H9 (cell line): ENCODE measurements around the gene TRIM69. TPM values are rescaled to one million over a fixed set of nuclear protein-coding genes. Genes with fewer than 3 reads are reported as not detected.

Experiments used
- DNase-seq: peaks from one replicate; pipeline ENCODE4 v3.0.0-alpha.2; 2017
- H2AFZ ChIP-seq: one replicate; pipeline ENCODE4 v1.6.1; 2013; ENCODE audit warnings: mild to moderate bottlenecking, low read length, control low read depth, moderate library complexity
- H2AK5ac ChIP-seq: 2 replicates; pipeline ENCODE4 v1.6.1; 2013; ENCODE audit warnings: low read length, control low read depth, mixed read lengths; ENCODE audit not compliant: insufficient read length
- H2BK120ac ChIP-seq: one replicate; pipeline ENCODE4 v1.6.1; 2013; ENCODE audit warnings: low read depth, mild to moderate bottlenecking, low read length, control low read depth, inconsistent platforms; ENCODE audit not compliant: poor library complexity, severe bottlenecking
- H2BK12ac ChIP-seq: 2 replicates; pipeline ENCODE4 v1.6.1; 2013; ENCODE audit warnings: low read length, control low read depth, mixed read lengths, low read depth; ENCODE audit not compliant: insufficient read length
- H2BK15ac ChIP-seq: 2 replicates; pipeline ENCODE4 v1.6.1; 2013; ENCODE audit warnings: low read depth, low read length, control low read depth
- H2BK20ac ChIP-seq: one replicate; pipeline ENCODE4 v1.6.1; 2013; ENCODE audit warnings: low read depth, mild to moderate bottlenecking, low read length, control low read depth, inconsistent platforms; ENCODE audit not compliant: poor library complexity, severe bottlenecking
- H2BK5ac ChIP-seq: 2 replicates; pipeline ENCODE4 v1.6.1; 2013; ENCODE audit warnings: low read length, control low read depth, mixed read lengths; ENCODE audit not compliant: insufficient read length
- H3K14ac ChIP-seq: 2 replicates; pipeline ENCODE4 v1.6.1; 2013; ENCODE audit warnings: low read length, control low read depth; ENCODE audit not compliant: insufficient read depth
- H3K18ac ChIP-seq: 2 replicates; pipeline ENCODE4 v1.6.1; 2013; ENCODE audit warnings: low read depth, mild to moderate bottlenecking, mixed read lengths, low read length, control low read depth; ENCODE audit not compliant: insufficient read length
- H3K23ac ChIP-seq: 2 replicates; pipeline ENCODE4 v1.6.1; 2013; ENCODE audit warnings: low read length, control low read depth, mixed read lengths, low read depth; ENCODE audit not compliant: insufficient read length
- H3K23me2 ChIP-seq: 2 replicates; pipeline ENCODE4 v1.6.1; 2013; ENCODE audit warnings: low read depth, mild to moderate bottlenecking, mixed read lengths, low read length, control low read depth; ENCODE audit not compliant: insufficient read length, poor library complexity, severe bottlenecking
- H3K27ac ChIP-seq: 2 replicates; pipeline ENCODE4 v1.5.1; 2013; ENCODE audit warnings: low read length, control low read depth, mixed read lengths, low read depth; ENCODE audit not compliant: insufficient read length
- H3K27me3 ChIP-seq: 2 replicates; pipeline ENCODE4 v1.6.1; 2013; ENCODE audit warnings: low read length, control low read depth, inconsistent platforms; ENCODE audit not compliant: insufficient read depth
- H3K4ac ChIP-seq: 2 replicates; pipeline ENCODE4 v1.6.1; 2013; ENCODE audit warnings: low read depth, mild to moderate bottlenecking, control low read depth, inconsistent platforms, low read length, moderate library complexity
- H3K4me1 ChIP-seq: 2 replicates; pipeline ENCODE4 v1.6.1; 2013; ENCODE audit warnings: low read length, control low read depth, inconsistent platforms; ENCODE audit not compliant: insufficient read depth
- H3K4me2 ChIP-seq: 2 replicates; pipeline ENCODE4 v1.6.1; 2013; ENCODE audit warnings: low read length, control low read depth, mixed read lengths; ENCODE audit not compliant: insufficient read length, insufficient read depth
- H3K56ac ChIP-seq: 2 replicates; pipeline ENCODE4 v1.6.1; 2013; ENCODE audit warnings: low read depth, mild to moderate bottlenecking, mixed read lengths, low read length, control low read depth; ENCODE audit not compliant: insufficient read length
- H3K79me1 ChIP-seq: 2 replicates; pipeline ENCODE4 v1.6.1; 2013; ENCODE audit warnings: low read depth, mild to moderate bottlenecking, moderate library complexity, low read length, control low read depth, inconsistent platforms; ENCODE audit not compliant: insufficient read depth, poor library complexity, severe bottlenecking
- H3K79me2 ChIP-seq: 2 replicates; pipeline ENCODE4 v1.6.1; 2013; ENCODE audit warnings: low read length, control low read depth, inconsistent platforms; ENCODE audit not compliant: insufficient read depth
- H3K9ac ChIP-seq: 2 replicates; pipeline ENCODE4 v1.6.1; 2013; ENCODE audit warnings: low read length, control low read depth, mixed read lengths; ENCODE audit not compliant: insufficient read length; ENCODE audit errors: extremely low read depth
- H3K9me3 ChIP-seq: one replicate; pipeline ENCODE4 v1.6.1; 2013; ENCODE audit warnings: low read depth, low read length, inconsistent platforms; ENCODE audit not compliant: control insufficient read depth
- H3T11ph ChIP-seq: one replicate; pipeline ENCODE4 v1.6.1; 2013; ENCODE audit warnings: mild to moderate bottlenecking, low read length, control low read depth, inconsistent platforms
- H4K20me1 ChIP-seq: one replicate; pipeline ENCODE4 v1.6.1; 2013; ENCODE audit not compliant: control insufficient read depth, insufficient read length, insufficient read depth
- H4K5ac ChIP-seq: 2 replicates; pipeline ENCODE4 v1.6.1; 2013; ENCODE audit warnings: low read depth, mild to moderate bottlenecking, mixed read lengths, low read length, control low read depth; ENCODE audit not compliant: insufficient read length
- H4K8ac ChIP-seq: replicated peaks from 2 replicates; pipeline ENCODE4 v1.6.1; 2013; ENCODE audit warnings: low read length, control low read depth, mixed read lengths, low read depth; ENCODE audit not compliant: insufficient read length
- H4K91ac ChIP-seq: 2 replicates; pipeline ENCODE4 v1.6.1; 2013; ENCODE audit warnings: low read depth, mild to moderate bottlenecking, moderate library complexity, mixed read lengths, low read length, control low read depth; ENCODE audit not compliant: insufficient read length
- H3K27ac Mint-ChIP-seq, 3 experiments: 2 replicates in 2 of 3; 3 replicates in 1 of 3; pipeline ENCODE4 v1.8.0; 2020 to 2021; ENCODE audit warnings: mixed read lengths in 3 of 3, mild to moderate bottlenecking in 1 of 3, moderate library complexity in 1 of 3
- H3K27me3 Mint-ChIP-seq: 2 replicates; pipeline ENCODE4 v1.8.0; 2021; ENCODE audit warnings: low read depth, mild to moderate bottlenecking, moderate library complexity, mixed read lengths
- H3K36me3 Mint-ChIP-seq, 3 experiments: 2 replicates in 2 of 3; 3 replicates in 1 of 3; pipeline ENCODE4 v1.8.0; 2020 to 2021; ENCODE audit warnings: low read depth in 3 of 3, mixed read lengths in 3 of 3; ENCODE audit not compliant: insufficient read depth in 1 of 3
- H3K4me1 Mint-ChIP-seq, 2 experiments: 2 replicates each; pipeline ENCODE4 v1.8.0; 2020; ENCODE audit warnings: mixed read lengths in 2 of 2
- H3K4me3 Mint-ChIP-seq, 2 experiments: 2 replicates in 1 of 2; 3 replicates in 1 of 2; pipeline ENCODE4 v1.8.0; 2020 to 2021; ENCODE audit warnings: mild to moderate bottlenecking in 2 of 2, mixed read lengths in 2 of 2, moderate library complexity in 1 of 2
- H3K9me3 Mint-ChIP-seq, 2 experiments: 2 replicates in 1 of 2; 3 replicates in 1 of 2; pipeline ENCODE4 v1.8.0; 2020; ENCODE audit warnings: mild to moderate bottlenecking in 2 of 2, mixed read lengths in 2 of 2, moderate library complexity in 1 of 2
- CTCF ChIP-seq: fragments of 200-600 bp; sonication (generic); conservative IDR thresholded peaks from 3 replicates; pipeline ENCODE4 v1.8.0; 2021; ENCODE audit warnings: antibody characterized with exemption, mild to moderate bottlenecking
- WGBS: extraction: QIAGEN DNeasy Blood & Tissue Kit; methylation state at CpG from one replicate; pipeline ENCODE4 v1.1.7; 2013; ENCODE audit warnings: missing lambda C conversion rate, low lambda C conversion rate, mixed read lengths; ENCODE audit not compliant: insufficient read length; ENCODE audit errors: extremely low coverage; 5-methylcytosine and 5-hydroxymethylcytosine counted together
- total RNA-seq: library from RNA; stranded (reverse); gene quantifications from 2 replicates; pipeline ENCODE4 v1.2.1, GENCODE V29; 2021

TRIM69 gene
- total RNA-seq, 1 experiment from 2014 or later: 4.3 TPM

- Mint-ChIP-seq H3K27me3 (0 out of 2 replicates have a peak, but pooled peaks cover 2% of the 10 kb centered on the region), H3K27ac (no peak overlapping the region; a peak in 2 of 7 replicates), H3K9me3 (peaks cover 8 to 10% of the 10 kb centered on the region in 2 experiments; a peak in 4 of 5 replicates), H3K4me3 (no peak overlapping the region), H3K4me1 (peaks cover 9 to 14% of the 10 kb centered on the region in 2 experiments; a peak in 3 of 4 replicates), H3K36me3 (peaks cover 0 to 3% (median 0%) of the 10 kb centered on the region in 3 experiments; a peak in 1 of 7 replicates)
- Histone ChIP-seq H3T11ph (no peak overlapping the region), H3K14ac (no peak overlapping the region), H3K9me3 (no peaks in the 10 kb centered on the region), H2AFZ (no peak overlapping the region), H2BK12ac (no peak overlapping the region), H4K8ac (no peak overlapping the region), H3K18ac (no peak overlapping the region), H3K79me2 (no peaks in the 10 kb centered on the region), H3K23me2 (no peaks in the 10 kb centered on the region), H2BK15ac (no peak overlapping the region), H3K4me1 (no peaks in the 10 kb centered on the region), H4K5ac (no peak overlapping the region), H3K27ac (no peak overlapping the region), H2AK5ac (no peak overlapping the region), H2BK20ac (peak overlapping the region; percentile 6), H2BK120ac (no peak overlapping the region), H2BK5ac (no peak overlapping the region), H4K91ac (no peak overlapping the region), H3K9ac (no peak overlapping the region), H3K4ac (no peak overlapping the region), H4K20me1 (no peaks in the 10 kb centered on the region), H3K27me3 (no peaks in the 10 kb centered on the region), H3K4me2 (no peak overlapping the region), H3K56ac (no peak overlapping the region), H3K23ac (no peak overlapping the region), H3K79me1 (no peaks in the 10 kb centered on the region)
- no peak for DNase-seq
- TF ChIP-seq CTCF: no peak
- 100% methylated on average over 1 of the region's 8 CpGs for WGBS
Measured at GRCh38 chr15:44735482-44736180, 697 bp upstream of the TRIM69 start.
